Vagina (tissue), 2 donors: Measurements from ENCODE around the gene ZBTB40.

Experiments
- CTCF ChIP-seq, 3 experiments: fragments of 450-650 bp in 2 of 3; fragments of 200-600 bp in 1 of 3; sonication (generic) in 1 of 3; IDR thresholded peaks; one replicate each; pipeline ENCODE4 v1.5.1; 2017 to 2019; ENCODE audit warnings: antibody characterized with exemption in 3 of 3, mild to moderate bottlenecking in 2 of 3, moderate library complexity in 2 of 3
- POLR2A ChIP-seq, 2 donors: fragments of 450-650 bp; IDR thresholded peaks; one replicate each; pipeline ENCODE4 v1.6.1; 2017; ENCODE audit warnings: antibody characterized with exemption in 2 of 2, mild to moderate bottlenecking in 2 of 2, moderate library complexity in 2 of 2

GRCh38 chr1:22431965-22432364, 19.7 kb upstream of the ZBTB40 start:
- TF ChIP-seq CTCF (IDR thresholded peaks at IDR 0.05) (no peak), POLR2A (IDR thresholded peaks at IDR 0.05) (no peak)
